GM12874 (cell line): ENCODE results near the gene RBMS3.

Experiments used
- TF ChIP-seq, protein P1 (sequence below): IDR thresholded peaks from 2 replicates; pipeline ENCODE4 v1.5.1; 2011; ENCODE audit warnings: low read depth, mild to moderate bottlenecking, control low read depth, low read length, moderate library complexity; ENCODE audit not compliant: insufficient read depth

The RBMS3 gene

DNA sequence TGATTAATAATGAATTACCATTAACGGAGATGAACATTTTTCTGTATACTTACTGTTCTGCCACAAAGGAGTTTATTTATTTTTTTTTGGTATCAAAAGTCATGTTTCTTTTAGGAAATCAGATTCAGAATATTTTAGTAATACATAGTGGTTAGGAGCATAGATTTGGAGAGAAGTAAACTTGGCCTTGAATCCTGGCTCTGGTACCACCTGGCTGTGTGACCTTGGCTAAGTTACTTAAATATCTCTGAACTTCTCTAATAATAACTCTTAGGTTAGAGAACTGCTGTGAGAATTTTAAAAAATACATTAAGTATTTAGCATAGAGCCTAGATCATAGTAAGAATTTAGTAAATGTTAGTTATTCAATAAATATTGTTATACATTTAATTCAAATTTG, 309.1 kb downstream of the RBMS3 start:
- TF ChIP-seq, protein P1, sequence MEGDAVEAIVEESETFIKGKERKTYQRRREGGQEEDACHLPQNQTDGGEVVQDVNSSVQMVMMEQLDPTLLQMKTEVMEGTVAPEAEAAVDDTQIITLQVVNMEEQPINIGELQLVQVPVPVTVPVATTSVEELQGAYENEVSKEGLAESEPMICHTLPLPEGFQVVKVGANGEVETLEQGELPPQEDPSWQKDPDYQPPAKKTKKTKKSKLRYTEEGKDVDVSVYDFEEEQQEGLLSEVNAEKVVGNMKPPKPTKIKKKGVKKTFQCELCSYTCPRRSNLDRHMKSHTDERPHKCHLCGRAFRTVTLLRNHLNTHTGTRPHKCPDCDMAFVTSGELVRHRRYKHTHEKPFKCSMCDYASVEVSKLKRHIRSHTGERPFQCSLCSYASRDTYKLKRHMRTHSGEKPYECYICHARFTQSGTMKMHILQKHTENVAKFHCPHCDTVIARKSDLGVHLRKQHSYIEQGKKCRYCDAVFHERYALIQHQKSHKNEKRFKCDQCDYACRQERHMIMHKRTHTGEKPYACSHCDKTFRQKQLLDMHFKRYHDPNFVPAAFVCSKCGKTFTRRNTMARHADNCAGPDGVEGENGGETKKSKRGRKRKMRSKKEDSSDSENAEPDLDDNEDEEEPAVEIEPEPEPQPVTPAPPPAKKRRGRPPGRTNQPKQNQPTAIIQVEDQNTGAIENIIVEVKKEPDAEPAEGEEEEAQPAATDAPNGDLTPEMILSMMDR = no peak

DNA sequence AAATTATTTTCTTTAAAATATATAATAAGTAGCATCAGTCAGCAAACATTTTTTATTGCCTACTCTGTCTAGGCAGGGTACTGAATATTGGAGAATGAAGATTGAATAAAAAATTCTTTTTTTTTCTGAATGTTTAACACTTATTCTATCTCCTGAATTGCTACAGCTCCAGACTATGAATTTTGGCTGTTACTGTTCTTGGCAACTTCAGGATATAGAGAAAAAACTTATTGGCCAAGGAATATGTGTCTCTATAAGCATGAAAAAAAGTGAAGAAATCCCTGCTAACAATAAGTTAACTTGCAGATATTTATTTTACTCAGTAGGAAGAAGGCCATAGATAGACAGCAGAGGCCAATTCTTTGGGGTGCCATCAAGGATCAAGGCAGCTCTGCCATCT, 309.6 kb downstream of the RBMS3 start:
- TF ChIP-seq, protein P1 = no peak

GRCh38 chr3:29591579-29591978, 310.7 kb downstream of the RBMS3 start:
- TF ChIP-seq, protein P1 = no peak

DNA sequence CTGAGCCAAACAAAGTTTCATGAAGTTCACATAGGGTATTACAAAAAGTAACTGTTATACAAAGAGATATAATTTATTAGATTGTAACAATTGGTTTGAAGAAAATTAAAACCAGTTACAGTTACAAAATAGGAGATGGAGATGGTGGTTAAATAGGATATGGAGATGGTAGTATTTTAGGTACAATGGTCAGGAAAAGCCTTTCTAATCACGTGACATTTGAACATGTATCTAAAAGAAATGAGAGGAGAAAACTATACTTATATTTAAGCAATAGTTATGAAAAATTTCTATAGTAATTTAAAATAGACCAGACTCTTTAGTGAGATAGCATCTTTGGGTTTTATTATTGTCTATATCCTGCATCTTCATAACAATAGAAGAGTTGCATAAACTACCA, 312.9 kb downstream of the RBMS3 start:
- TF ChIP-seq, protein P1 = no peak

- TF ChIP-seq, protein P1 = no peak
Measured at GRCh38 chr3:29594261-29594660, 313.4 kb downstream of the RBMS3 start.

GRCh38 chr3:29597376-29598008, 316.6 kb downstream of the RBMS3 start:
- TF ChIP-seq, protein P1 = no peak

DNA sequence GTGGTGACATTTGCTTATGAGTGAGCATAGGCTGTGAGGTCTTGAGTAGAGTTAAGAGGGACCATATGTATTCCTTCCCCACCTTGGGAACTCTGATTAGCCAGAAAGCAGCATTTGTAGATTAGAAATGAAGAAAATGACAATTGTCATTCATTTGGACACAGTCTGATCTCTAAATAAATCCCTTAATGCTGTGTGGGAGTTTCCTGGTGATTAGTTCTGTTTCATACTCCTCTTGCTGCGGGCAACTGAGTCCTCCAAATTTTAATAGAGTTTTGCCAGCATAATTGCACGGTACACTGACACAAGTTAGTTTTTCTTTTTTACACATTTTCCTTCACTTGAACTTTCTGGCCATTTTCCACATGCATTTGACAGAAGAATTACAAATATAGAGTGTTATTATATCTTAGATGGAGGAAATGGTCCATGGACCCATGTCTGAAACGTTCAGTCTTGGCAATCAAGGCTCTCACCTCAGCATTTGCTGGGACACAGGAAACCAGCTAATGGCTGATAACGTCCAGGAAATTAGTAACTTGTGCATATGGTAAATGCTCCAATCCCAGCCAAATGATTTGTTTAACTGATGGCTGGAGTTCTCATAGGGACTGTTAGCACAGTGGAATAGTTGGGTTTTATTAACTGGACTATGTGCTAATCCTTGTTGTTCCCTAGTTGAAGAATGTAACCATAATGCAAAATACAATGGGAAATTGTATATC, 321.2 kb downstream of the RBMS3 start:
- TF ChIP-seq, protein P1 = no peak
